Liver (tissue), 9 donors: ENCODE measurements around the gene SIT1. TPM values are rescaled to one million over a fixed set of nuclear protein-coding genes. Genes with fewer than 3 reads are reported as not detected.

Experiments used
- DNase-seq: peaks from one replicate; pipeline ENCODE4 v3.0.0-alpha.2; 2017; ENCODE audit warnings: low spot score
- H3K27ac ChIP-seq, 2 donors: one replicate each; pipeline ENCODE4 v1.7.0; 2013; ENCODE audit warnings: inconsistent platforms in 2 of 2, low read length in 2 of 2, control low read depth in 1 of 2, low read depth in 1 of 2, mild to moderate bottlenecking in 1 of 2
- H3K27me3 ChIP-seq, 4 donors: one replicate each; pipeline versions ENCODE4 v1.6.1 to v1.7.0; 2013; ENCODE audit warnings: low read length in 3 of 4, inconsistent platforms in 1 of 4, mild to moderate bottlenecking in 1 of 4, moderate library complexity in 1 of 4; ENCODE audit not compliant: control insufficient read depth in 4 of 4, insufficient read depth in 4 of 4
- H3K36me3 ChIP-seq, 4 donors: one replicate each; pipeline versions ENCODE4 v1.6.1 to v1.7.0; 2013; ENCODE audit warnings: low read length in 3 of 4, mild to moderate bottlenecking in 3 of 4, low read depth in 1 of 4, moderate library complexity in 1 of 4; ENCODE audit not compliant: control insufficient read depth in 4 of 4, insufficient read depth in 3 of 4
- H3K4me1 ChIP-seq, 4 donors: one replicate each; pipeline versions ENCODE4 v1.6.1 to v1.7.0; 2013; ENCODE audit warnings: low read length in 3 of 4, mild to moderate bottlenecking in 3 of 4, moderate library complexity in 1 of 4; ENCODE audit not compliant: control insufficient read depth in 4 of 4, insufficient read depth in 4 of 4
- H3K4me3 ChIP-seq, 3 donors: one replicate each; pipeline versions ENCODE4 v1.6.1 to v1.7.0; 2013; ENCODE audit warnings: low read length in 3 of 3, control low read depth in 1 of 3, low read depth in 1 of 3, mild to moderate bottlenecking in 1 of 3
- H3K9ac ChIP-seq, 2 donors: one replicate each; pipeline ENCODE4 v1.7.0; 2013; ENCODE audit warnings: low read length in 2 of 2, mild to moderate bottlenecking in 2 of 2, moderate library complexity in 2 of 2, control low read depth in 1 of 2, low read depth in 1 of 2
- H3K9me3 ChIP-seq, 4 donors: one replicate each; pipeline versions ENCODE4 v1.6.1 to v1.7.0; 2013; ENCODE audit warnings: low read length in 3 of 4; ENCODE audit not compliant: control insufficient read depth in 4 of 4
- EGR1 ChIP-seq, 2 donors: IDR thresholded peaks; 2 replicates each; pipeline ENCODE4 v1.6.1; 2016 to 2018; ENCODE audit warnings: antibody characterized with exemption in 2 of 2, low read depth in 2 of 2
- FOXA1 ChIP-seq: IDR thresholded peaks from 2 replicates; pipeline ENCODE4 v1.6.1; 2016; ENCODE audit warnings: antibody characterized with exemption
- FOXA2 ChIP-seq: IDR thresholded peaks from 2 replicates; pipeline ENCODE4 v1.6.1; 2016; ENCODE audit warnings: antibody characterized with exemption
- GABPA ChIP-seq, 2 donors: IDR thresholded peaks in 1 of 2; conservative IDR thresholded peaks in 1 of 2; 2 replicates each; pipeline ENCODE4 v1.6.1; 2016; ENCODE audit warnings: antibody characterized with exemption in 2 of 2, mild to moderate bottlenecking in 1 of 2, moderate library complexity in 1 of 2
- HNF4A ChIP-seq, 2 donors: conservative IDR thresholded peaks; 2 replicates each; pipeline ENCODE4 v1.6.1; 2016; ENCODE audit warnings: antibody characterized with exemption in 2 of 2, mild to moderate bottlenecking in 2 of 2
- HNF4G ChIP-seq: IDR thresholded peaks from 2 replicates; pipeline ENCODE4 v1.6.1; 2016; ENCODE audit warnings: antibody characterized with exemption
- JUND ChIP-seq, 2 donors: IDR thresholded peaks; 2 replicates each; pipeline ENCODE4 v1.6.1; 2016; ENCODE audit warnings: antibody characterized with exemption in 2 of 2
- NR2F2 ChIP-seq: IDR thresholded peaks from 2 replicates; pipeline ENCODE4 v1.6.1; 2016; ENCODE audit warnings: antibody characterized with exemption
- RAD21 ChIP-seq, 2 donors: IDR thresholded peaks; 2 replicates each; pipeline ENCODE4 v1.6.1; 2016; ENCODE audit warnings: antibody characterized with exemption in 2 of 2, mild to moderate bottlenecking in 2 of 2
- REST ChIP-seq: IDR thresholded peaks from 2 replicates; pipeline ENCODE4 v1.6.1; 2016; ENCODE audit warnings: antibody characterized with exemption, mild to moderate bottlenecking
- RXRA ChIP-seq, 2 donors: IDR thresholded peaks; 2 replicates each; pipeline ENCODE4 v1.6.1; 2017 to 2018; ENCODE audit warnings: antibody characterized with exemption in 2 of 2, mild to moderate bottlenecking in 1 of 2
- SP1 ChIP-seq: IDR thresholded peaks from 2 replicates; pipeline ENCODE4 v1.6.1; 2018; ENCODE audit warnings: antibody characterized with exemption, mild to moderate bottlenecking
- YY1 ChIP-seq: IDR thresholded peaks from 2 replicates; pipeline ENCODE4 v1.6.1; 2016; ENCODE audit warnings: antibody characterized with exemption, mild to moderate bottlenecking
- ZBTB33 ChIP-seq: IDR thresholded peaks from 2 replicates; pipeline ENCODE4 v1.6.1; 2016; ENCODE audit warnings: antibody characterized with exemption
- WGBS: extraction: QIAGEN DNeasy Blood & Tissue Kit; methylation state at CpG from one replicate; pipeline ENCODE4 v1.1.7; 2013; 5-methylcytosine and 5-hydroxymethylcytosine counted together
- polyA plus RNA-seq, 2 donors: library from polyadenylated mRNA; stranded (reverse) in 1 of 2; unstranded in 1 of 2; fragments of 200-250 nt in 1 of 2; fragments of >200 nt in 1 of 2; fragmentation: Nextera tagmentation in 1 of 2; extraction: Ambion mirVana in 1 of 2; gene quantifications; one replicate each; pipeline versions ENCODE4 v1.2.1 to v1.2.3, GENCODE V29; 2013 to 2015
- total RNA-seq, 2 donors: library from RNA; depleted of rRNA; stranded (reverse); fragments of >200 nt; gene quantifications; one replicate each; pipeline ENCODE4 v1.2.3, GENCODE V29; 2014
- TF ChIP-seq, protein P1 (sequence below): IDR thresholded peaks from 2 replicates; pipeline ENCODE4 v1.6.1; 2016; ENCODE audit warnings: antibody characterized with exemption
- TF ChIP-seq, protein P2 (sequence below): IDR thresholded peaks from 2 replicates; pipeline ENCODE4 v1.6.1; 2016; ENCODE audit warnings: antibody characterized with exemption
- TF ChIP-seq, protein P3 (sequence below): fragments of 150-350 bp; IDR thresholded peaks from 2 replicates; pipeline ENCODE4 v1.5.1; 2017; ENCODE audit warnings: improper control_type of control experiment, low read depth, low read length; ENCODE audit not compliant: missing input control
- donor health status: healthy.
- donor health status: healthy.
- donor health status: healthy.
- donor health status: healthy.
- donor health status: healthy.

SIT1 gene
- total and polyA plus RNA-seq, 4 donors, result 0.17 to 1.1 (median 0.34) TPM

GRCh38 chr9:35680331-35681105 lies 29.8 kb upstream of the SIT1 start:
- H3K36me3 ChIP-seq, result no peaks in the 10 kb centered on the region
- no peak overlapping the region for H3K4me3 ChIP-seq
- DNase-seq, result no peak
- no peak for TF ChIP-seq JUND (IDR thresholded peaks at IDR 0.05)
- no peak for TF ChIP-seq RXRA (IDR thresholded peaks at IDR 0.05)
- TF ChIP-seq, protein P1, sequence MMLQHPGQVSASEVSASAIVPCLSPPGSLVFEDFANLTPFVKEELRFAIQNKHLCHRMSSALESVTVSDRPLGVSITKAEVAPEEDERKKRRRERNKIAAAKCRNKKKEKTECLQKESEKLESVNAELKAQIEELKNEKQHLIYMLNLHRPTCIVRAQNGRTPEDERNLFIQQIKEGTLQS, result no peak
- no peak for TF ChIP-seq FOXA1
- TF ChIP-seq, protein P2, sequence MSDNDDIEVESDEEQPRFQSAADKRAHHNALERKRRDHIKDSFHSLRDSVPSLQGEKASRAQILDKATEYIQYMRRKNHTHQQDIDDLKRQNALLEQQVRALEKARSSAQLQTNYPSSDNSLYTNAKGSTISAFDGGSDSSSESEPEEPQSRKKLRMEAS, result no peak
- no peak for TF ChIP-seq RAD21 (IDR thresholded peaks at IDR 0.05)
- TF ChIP-seq ZBTB33, result no peak
- TF ChIP-seq GABPA (IDR thresholded peaks at IDR 0.05 in 1 of 2, conservative IDR thresholded peaks at IDR 0.05 in 1 of 2), result no peak
- no peak for TF ChIP-seq NR2F2
- no peak for TF ChIP-seq YY1
- TF ChIP-seq, protein P3, sequence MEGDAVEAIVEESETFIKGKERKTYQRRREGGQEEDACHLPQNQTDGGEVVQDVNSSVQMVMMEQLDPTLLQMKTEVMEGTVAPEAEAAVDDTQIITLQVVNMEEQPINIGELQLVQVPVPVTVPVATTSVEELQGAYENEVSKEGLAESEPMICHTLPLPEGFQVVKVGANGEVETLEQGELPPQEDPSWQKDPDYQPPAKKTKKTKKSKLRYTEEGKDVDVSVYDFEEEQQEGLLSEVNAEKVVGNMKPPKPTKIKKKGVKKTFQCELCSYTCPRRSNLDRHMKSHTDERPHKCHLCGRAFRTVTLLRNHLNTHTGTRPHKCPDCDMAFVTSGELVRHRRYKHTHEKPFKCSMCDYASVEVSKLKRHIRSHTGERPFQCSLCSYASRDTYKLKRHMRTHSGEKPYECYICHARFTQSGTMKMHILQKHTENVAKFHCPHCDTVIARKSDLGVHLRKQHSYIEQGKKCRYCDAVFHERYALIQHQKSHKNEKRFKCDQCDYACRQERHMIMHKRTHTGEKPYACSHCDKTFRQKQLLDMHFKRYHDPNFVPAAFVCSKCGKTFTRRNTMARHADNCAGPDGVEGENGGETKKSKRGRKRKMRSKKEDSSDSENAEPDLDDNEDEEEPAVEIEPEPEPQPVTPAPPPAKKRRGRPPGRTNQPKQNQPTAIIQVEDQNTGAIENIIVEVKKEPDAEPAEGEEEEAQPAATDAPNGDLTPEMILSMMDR, result no peak
- TF ChIP-seq FOXA2, result no peak
- no peak for TF ChIP-seq HNF4G
- no peak for TF ChIP-seq REST
- TF ChIP-seq EGR1 (IDR thresholded peaks at IDR 0.05; ENCODE audit: low read depth in 2 of 2), result no peak
- TF ChIP-seq HNF4A (conservative IDR thresholded peaks at IDR 0.05), result no peak
- TF ChIP-seq SP1, result no peak
- no peaks in the 10 kb centered on the region for H3K27me3 ChIP-seq
- peaks cover 0 to 8% (median 6%) of the 10 kb centered on the region in 4 donors for H3K4me1 ChIP-seq
- no peak overlapping the region for H3K9ac ChIP-seq
- WGBS, result 75% methylated on average over 15 of the region's 15 CpGs
- no peak overlapping the region for H3K27ac ChIP-seq
- H3K9me3 ChIP-seq, result no peaks in the 10 kb centered on the region
